SK-N-SH (cell line): ENCODE data around the gene DSCAML1. TPM values are rescaled to one million over a fixed set of nuclear protein-coding genes. Genes with fewer than 3 reads are reported as not detected.

Experiments used
- CTCF ChIA-PET: fragments of 300-600, 350-600 bp; formaldehyde crosslinking; extraction: SDS; loops from one replicate; lab custom pipeline; 2021; lab: Yijun Ruan, JAX
- POLR2A ChIA-PET: fragments of 350-600 bp; sonication (Branson Sonifier 250); formaldehyde crosslinking; extraction: SDS; loops from one replicate; lab custom pipeline; 2020; ENCODE audit warnings: antibody characterized with exemption, inconsistent platforms; lab: Yijun Ruan, JAX
- DNase-seq: peaks from one replicate; pipeline ENCODE4 v3.0.0; 2012
- H2AFZ ChIP-seq: fragments of 200-600 bp; sonication (generic); 2 replicates; pipeline ENCODE4 v1.8.1; 2016; ENCODE audit warnings: antibody characterized with exemption, mild to moderate bottlenecking, low read depth
- H3F3A ChIP-seq: fragments of 200-600 bp; sonication (generic); replicated peaks from 2 replicates; pipeline ENCODE3; 2016; ENCODE audit warnings: antibody characterized with exemption, mild to moderate bottlenecking; ENCODE audit not compliant: insufficient read depth
- H3K27ac ChIP-seq, 2 experiments: fragments of 200-500 bp in 1 of 2; fragments of 200-600 bp in 1 of 2; sonication (Bioruptor generic) in 1 of 2; sonication (generic), shearing (Covaris generic) in 1 of 2; 2 replicates each; pipeline versions ENCODE4 v1.5.1 to v1.6.1; 2014 to 2016; ENCODE audit warnings: low read depth in 2 of 2, inconsistent platforms in 1 of 2, low read length in 1 of 2, mild to moderate bottlenecking in 1 of 2, mixed read lengths in 1 of 2
- H3K27me3 ChIP-seq: fragments of 200-600 bp; sonication (generic), shearing (Covaris generic); 2 replicates; pipeline ENCODE4 v1.6.1; 2016; ENCODE audit warnings: mixed run types; ENCODE audit not compliant: insufficient read depth
- H3K36me3 ChIP-seq, 2 experiments: fragments of 200-500 bp in 1 of 2; fragments of 200-600 bp in 1 of 2; sonication (Bioruptor generic) in 1 of 2; sonication (generic) in 1 of 2; replicated peaks in 1 of 2; 2 replicates each; pipeline versions ENCODE3 to v1.5.1; 2014 to 2016; ENCODE audit warnings: low read length in 1 of 2, mild to moderate bottlenecking in 1 of 2; ENCODE audit not compliant: insufficient read depth in 2 of 2, control insufficient read depth in 1 of 2
- H3K4me1 ChIP-seq, 2 experiments: fragments of 200-500 bp in 1 of 2; fragments of 200-600 bp in 1 of 2; sonication (Bioruptor generic) in 1 of 2; sonication (generic), shearing (Covaris generic) in 1 of 2; 2 replicates each; pipeline versions ENCODE4 v1.5.1 to v1.6.1; 2014 to 2016; ENCODE audit warnings: low read depth in 1 of 2, low read length in 1 of 2, mixed run types in 1 of 2; ENCODE audit not compliant: insufficient read depth in 2 of 2, control insufficient read depth in 1 of 2
- H3K4me2 ChIP-seq: fragments of 200-600 bp; sonication (generic), shearing (Covaris generic); 2 replicates; pipeline ENCODE4 v1.6.1; 2017; ENCODE audit warnings: mixed run types
- H3K4me3 ChIP-seq, 2 experiments: fragments of 200-500 bp in 1 of 2; fragments of 200-600 bp in 1 of 2; sonication (Bioruptor generic) in 1 of 2; sonication (generic), shearing (Covaris generic) in 1 of 2; 2 replicates each; pipeline versions ENCODE4 v1.5.1 to v1.8.1; 2014 to 2016; ENCODE audit warnings: low read depth in 2 of 2, inconsistent platforms in 1 of 2, low read length in 1 of 2, mild to moderate bottlenecking in 1 of 2, mixed read lengths in 1 of 2, moderate library complexity in 1 of 2
- H3K79me2 ChIP-seq: fragments of 200-600 bp; sonication (generic); 2 replicates; pipeline ENCODE4 v1.8.1; 2017; ENCODE audit warnings: mild to moderate bottlenecking; ENCODE audit not compliant: insufficient read depth
- H3K9ac ChIP-seq: fragments of 200-600 bp; sonication (generic); 2 replicates; pipeline ENCODE4 v1.6.1; 2017; ENCODE audit warnings: mixed run types
- H3K9me2 ChIP-seq: fragments of 200-600 bp; sonication (generic); 2 replicates; pipeline ENCODE4 v1.6.1; 2017; ENCODE audit warnings: mixed run types
- H3K9me3 ChIP-seq: fragments of 200-600 bp; sonication (generic); 2 replicates; pipeline ENCODE4 v1.6.1; 2017; ENCODE audit warnings: mixed run types, mild to moderate bottlenecking, moderate library complexity
- H4K20me1 ChIP-seq: fragments of 200-600 bp; sonication (generic); 2 replicates; pipeline ENCODE4 v1.6.1; 2017; ENCODE audit warnings: mild to moderate bottlenecking, mixed run types; ENCODE audit not compliant: insufficient read depth
- EP300 ChIP-seq, 2 experiments: IDR thresholded peaks; 2 replicates each; pipeline versions ENCODE4 v1.4.0 to v1.6.1; 2012; ENCODE audit warnings: borderline replicate concordance in 1 of 2, low read depth in 1 of 2, low read length in 1 of 2
- EZH2phosphoT487 ChIP-seq: fragments of 200-600 bp; sonication (generic); IDR thresholded peaks from 2 replicates; pipeline ENCODE4 v1.6.1; 2017; ENCODE audit warnings: low read depth, mixed run types, mild to moderate bottlenecking, antibody characterized with exemption, moderate library complexity, borderline replicate concordance
- FOSL2 ChIP-seq: IDR thresholded peaks from 2 replicates; pipeline ENCODE4 v1.4.0; 2012; ENCODE audit warnings: low read depth, mild to moderate bottlenecking, moderate library complexity, borderline replicate concordance
- FOXM1 ChIP-seq: IDR thresholded peaks from 2 replicates; pipeline ENCODE4 v1.4.0; 2012; ENCODE audit warnings: low read depth, mild to moderate bottlenecking
- MEF2A ChIP-seq: IDR thresholded peaks from 2 replicates; pipeline ENCODE4 v1.4.0; 2012; ENCODE audit warnings: low read depth, borderline replicate concordance
- MXI1 ChIP-seq: IDR thresholded peaks from 2 replicates; pipeline ENCODE4 v1.6.1; 2012; ENCODE audit warnings: mild to moderate bottlenecking, low read depth, low read length, improper control_type of control experiment
- POLR2AphosphoS5 ChIP-seq: IDR thresholded peaks from 2 replicates; pipeline ENCODE4 v1.6.1; 2012; ENCODE audit warnings: low read depth, low read length
- RAD21 ChIP-seq: IDR thresholded peaks from 2 replicates; pipeline ENCODE4 v1.6.1; 2012; ENCODE audit warnings: mild to moderate bottlenecking, low read length
- RCOR1 ChIP-seq: fragments of 150-350 bp; IDR thresholded peaks from 2 replicates; pipeline ENCODE4 v1.6.1; 2017; ENCODE audit warnings: antibody characterized with exemption, low read length
- RXRA ChIP-seq: IDR thresholded peaks from 2 replicates; pipeline ENCODE4 v1.4.0; 2012; ENCODE audit warnings: low read depth, mild to moderate bottlenecking, borderline replicate concordance
- SIN3A ChIP-seq: IDR thresholded peaks from 2 replicates; pipeline ENCODE4 v1.6.1; 2012; ENCODE audit warnings: low read depth, mild to moderate bottlenecking, low read length, moderate library complexity, borderline replicate concordance
- TEAD4 ChIP-seq: IDR thresholded peaks from 2 replicates; pipeline ENCODE4 v1.4.0; 2012; ENCODE audit warnings: mild to moderate bottlenecking, borderline replicate concordance; ENCODE audit not compliant: insufficient read depth
- YY1 ChIP-seq: IDR thresholded peaks from 2 replicates; pipeline ENCODE4 v1.4.0; 2012; ENCODE audit warnings: low read depth, mild to moderate bottlenecking
- WGBS: methylation state at CpG from one replicate; pipeline ENCODE4 v1.1.6; 2017; ENCODE audit warnings: low lambda C conversion rate; 5-methylcytosine and 5-hydroxymethylcytosine counted together
- polyA plus RNA-seq, 3 experiments: library from polyadenylated mRNA; depleted of rRNA; stranded (reverse); fragments of >200 nt; gene quantifications; 2 replicates each; pipeline ENCODE4 v1.2.3, GENCODE V29; 2012
- TF ChIP-seq, protein P1 (sequence below): IDR thresholded peaks from 2 replicates; pipeline ENCODE4 v1.4.0; 2012; ENCODE audit warnings: low read depth
- TF ChIP-seq, protein P2 (sequence below): IDR thresholded peaks from 2 replicates; pipeline ENCODE4 v1.6.1; 2012; ENCODE audit warnings: mild to moderate bottlenecking, low read depth, low read length, moderate library complexity
- TF ChIP-seq, protein P3 (sequence below): IDR thresholded peaks from 2 replicates; pipeline ENCODE4; 2012
- TF ChIP-seq, protein P4 (sequence below): IDR thresholded peaks from 2 replicates; pipeline ENCODE4 v1.4.0; 2012; ENCODE audit warnings: low read depth, borderline replicate concordance

DSCAML1 gene
- polyA plus RNA-seq, 1 of the 3 experiments (the other 2 are of a cell fraction), result not detected

DNA sequence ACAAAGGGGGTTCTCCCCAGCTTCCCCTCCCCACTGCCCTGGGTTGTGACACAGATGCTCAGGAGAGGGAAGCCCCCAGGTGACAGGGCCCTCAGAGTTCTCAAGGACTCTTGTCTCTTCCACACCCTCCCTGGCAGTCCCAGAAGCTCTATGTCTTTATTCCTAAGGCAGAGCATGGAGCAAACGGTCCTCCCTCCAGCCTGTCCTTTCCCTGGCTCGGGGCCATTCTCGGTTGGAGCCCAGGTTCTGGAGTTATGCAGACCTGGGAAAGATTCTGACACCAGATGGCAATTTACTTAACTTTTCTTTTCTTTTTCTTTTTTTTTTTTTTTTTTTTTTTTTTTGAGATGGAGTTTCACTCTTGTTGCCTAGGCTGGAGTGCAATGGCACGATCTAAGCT is 282.8 kb downstream of the DSCAML1 start:
- Histone ChIP-seq H3K27me3 (no peaks in the 10 kb centered on the region), H3K27ac (no peak overlapping the region), H3K36me3 (no peaks in the 10 kb centered on the region), H3K9me3 (no peaks in the 10 kb centered on the region), H3K4me1 (peaks cover 0 to 34% of the 10 kb centered on the region in 2 experiments; a peak in 1 of 4 replicates), H3F3A (no peaks in the 10 kb centered on the region), H3K79me2 (no peaks in the 10 kb centered on the region), H3K4me3 (no peak overlapping the region), H3K9ac (no peak overlapping the region), H3K4me2 (no peak overlapping the region), H4K20me1 (no peaks in the 10 kb centered on the region), H3K9me2 (no peaks in the 10 kb centered on the region), H2AFZ (no peak overlapping the region)
- ChIA-PET CTCF (interaction anchor here (0.9 to 10.5 kb wide), 5 partner anchors 69 to 303 kb away, joined by 3 to 108 read pairs (median 6); no protein-coding TSS in a partner anchor), POLR2A (no interaction called here)
- no peak for TF ChIP-seq FOSL2
- TF ChIP-seq SIN3A, result no peak
- TF ChIP-seq, protein P1, sequence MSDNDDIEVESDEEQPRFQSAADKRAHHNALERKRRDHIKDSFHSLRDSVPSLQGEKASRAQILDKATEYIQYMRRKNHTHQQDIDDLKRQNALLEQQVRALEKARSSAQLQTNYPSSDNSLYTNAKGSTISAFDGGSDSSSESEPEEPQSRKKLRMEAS, result no peak
- no peak for TF ChIP-seq TEAD4
- TF ChIP-seq, protein P2, sequence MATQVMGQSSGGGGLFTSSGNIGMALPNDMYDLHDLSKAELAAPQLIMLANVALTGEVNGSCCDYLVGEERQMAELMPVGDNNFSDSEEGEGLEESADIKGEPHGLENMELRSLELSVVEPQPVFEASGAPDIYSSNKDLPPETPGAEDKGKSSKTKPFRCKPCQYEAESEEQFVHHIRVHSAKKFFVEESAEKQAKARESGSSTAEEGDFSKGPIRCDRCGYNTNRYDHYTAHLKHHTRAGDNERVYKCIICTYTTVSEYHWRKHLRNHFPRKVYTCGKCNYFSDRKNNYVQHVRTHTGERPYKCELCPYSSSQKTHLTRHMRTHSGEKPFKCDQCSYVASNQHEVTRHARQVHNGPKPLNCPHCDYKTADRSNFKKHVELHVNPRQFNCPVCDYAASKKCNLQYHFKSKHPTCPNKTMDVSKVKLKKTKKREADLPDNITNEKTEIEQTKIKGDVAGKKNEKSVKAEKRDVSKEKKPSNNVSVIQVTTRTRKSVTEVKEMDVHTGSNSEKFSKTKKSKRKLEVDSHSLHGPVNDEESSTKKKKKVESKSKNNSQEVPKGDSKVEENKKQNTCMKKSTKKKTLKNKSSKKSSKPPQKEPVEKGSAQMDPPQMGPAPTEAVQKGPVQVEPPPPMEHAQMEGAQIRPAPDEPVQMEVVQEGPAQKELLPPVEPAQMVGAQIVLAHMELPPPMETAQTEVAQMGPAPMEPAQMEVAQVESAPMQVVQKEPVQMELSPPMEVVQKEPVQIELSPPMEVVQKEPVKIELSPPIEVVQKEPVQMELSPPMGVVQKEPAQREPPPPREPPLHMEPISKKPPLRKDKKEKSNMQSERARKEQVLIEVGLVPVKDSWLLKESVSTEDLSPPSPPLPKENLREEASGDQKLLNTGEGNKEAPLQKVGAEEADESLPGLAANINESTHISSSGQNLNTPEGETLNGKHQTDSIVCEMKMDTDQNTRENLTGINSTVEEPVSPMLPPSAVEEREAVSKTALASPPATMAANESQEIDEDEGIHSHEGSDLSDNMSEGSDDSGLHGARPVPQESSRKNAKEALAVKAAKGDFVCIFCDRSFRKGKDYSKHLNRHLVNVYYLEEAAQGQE, result no peak
- no peak for TF ChIP-seq MXI1
- TF ChIP-seq, protein P3, sequence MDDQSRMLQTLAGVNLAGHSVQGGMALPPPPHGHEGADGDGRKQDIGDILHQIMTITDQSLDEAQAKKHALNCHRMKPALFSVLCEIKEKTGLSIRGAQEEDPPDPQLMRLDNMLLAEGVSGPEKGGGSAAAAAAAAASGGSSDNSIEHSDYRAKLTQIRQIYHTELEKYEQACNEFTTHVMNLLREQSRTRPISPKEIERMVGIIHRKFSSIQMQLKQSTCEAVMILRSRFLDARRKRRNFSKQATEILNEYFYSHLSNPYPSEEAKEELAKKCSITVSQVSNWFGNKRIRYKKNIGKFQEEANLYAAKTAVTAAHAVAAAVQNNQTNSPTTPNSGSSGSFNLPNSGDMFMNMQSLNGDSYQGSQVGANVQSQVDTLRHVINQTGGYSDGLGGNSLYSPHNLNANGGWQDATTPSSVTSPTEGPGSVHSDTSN, result no peak
- TF ChIP-seq, protein P4, sequence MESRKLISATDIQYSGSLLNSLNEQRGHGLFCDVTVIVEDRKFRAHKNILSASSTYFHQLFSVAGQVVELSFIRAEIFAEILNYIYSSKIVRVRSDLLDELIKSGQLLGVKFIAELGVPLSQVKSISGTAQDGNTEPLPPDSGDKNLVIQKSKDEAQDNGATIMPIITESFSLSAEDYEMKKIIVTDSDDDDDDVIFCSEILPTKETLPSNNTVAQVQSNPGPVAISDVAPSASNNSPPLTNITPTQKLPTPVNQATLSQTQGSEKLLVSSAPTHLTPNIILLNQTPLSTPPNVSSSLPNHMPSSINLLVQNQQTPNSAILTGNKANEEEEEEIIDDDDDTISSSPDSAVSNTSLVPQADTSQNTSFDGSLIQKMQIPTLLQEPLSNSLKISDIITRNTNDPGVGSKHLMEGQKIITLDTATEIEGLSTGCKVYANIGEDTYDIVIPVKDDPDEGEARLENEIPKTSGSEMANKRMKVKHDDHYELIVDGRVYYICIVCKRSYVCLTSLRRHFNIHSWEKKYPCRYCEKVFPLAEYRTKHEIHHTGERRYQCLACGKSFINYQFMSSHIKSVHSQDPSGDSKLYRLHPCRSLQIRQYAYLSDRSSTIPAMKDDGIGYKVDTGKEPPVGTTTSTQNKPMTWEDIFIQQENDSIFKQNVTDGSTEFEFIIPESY, result no peak
- TF ChIP-seq EP300 (IDR thresholded peaks at IDR 0.05; ENCODE audit: borderline replicate concordance in 1 of 2, low read depth in 1 of 2, low read length in 1 of 2), result no peak
- TF ChIP-seq RAD21, result no peak
- TF ChIP-seq RXRA, result no peak
- no peak for TF ChIP-seq RCOR1
- TF ChIP-seq YY1, result no peak
- TF ChIP-seq EZH2phosphoT487, result no peak
- TF ChIP-seq POLR2AphosphoS5, result no peak
- TF ChIP-seq MEF2A, result no peak
- no peak for TF ChIP-seq FOXM1
- 61% methylated on average over 4 of the region's 4 CpGs for WGBS
- DNase-seq, result no peak
